ENCODE results near the gene CATSPERB. TPM values are rescaled to one million over a fixed set of nuclear protein-coding genes. Genes with fewer than 3 reads are reported as not detected.
"Not testable (repeated sequence)": the region's sequence is repeated elsewhere in the genome, so short reads cannot be mapped to it uniquely, and the experiment has no call there.

The CATSPERB gene
- total and polyA plus RNA-seq, 10 of the 15 experiments (the other 5 are each of a cell fraction or from before 2014, with no cell fraction given) = not detected

GRCh38 chr14:91545204-91545603, 186.7 kb downstream of the CATSPERB start (continued):
- TF ChIP-seq BHLHE40 (IDR thresholded peaks at IDR 0.05; ENCODE audit: borderline replicate concordance in 1 of 2, low read depth in 2 of 2, low read length in 1 of 2) (no peak), EED (IDR thresholded peaks at IDR 0.05; ENCODE audit: low read depth) (no peak)

- Histone ChIP-seq H3K36me3 (ENCODE audit: control insufficient read depth in 2 of 2, insufficient read depth in 2 of 2, low read length in 1 of 2) (no peaks in the 10 kb centered on the region), H2AFZ (ENCODE audit: control insufficient read depth, low read depth, low read length) (no peak overlapping the region), H3K27me3 (replicated peaks in 1 of 2; ENCODE audit: control insufficient read depth in 2 of 2, insufficient read depth in 2 of 2, low read length in 1 of 2) (no peaks in the 10 kb centered on the region; a peak in 2 of 4 replicates), H3K4me2 (ENCODE audit: control insufficient read depth, insufficient read depth) (no peak overlapping the region), H3K9ac (ENCODE audit: control insufficient read depth, insufficient read depth, low read length) (no peak overlapping the region), H3K27ac (ENCODE audit: control insufficient read depth, insufficient read depth) (no peak overlapping the region), H3K9me3 (replicated peaks; ENCODE audit: control insufficient read depth, insufficient read depth, low read length) (peaks cover 2% of the 10 kb centered on the region; the same call in 1 of the 3 replicates), H3K4me3 (no peak overlapping the region), H3K4me1 (ENCODE audit: control insufficient read depth, insufficient read depth, low read length) (no peaks in the 10 kb centered on the region), H4K20me1 (ENCODE audit: control insufficient read depth, insufficient read depth) (no peaks in the 10 kb centered on the region), H3K79me2 (ENCODE audit: control insufficient read depth, insufficient read depth, low read length) (no peaks in the 10 kb centered on the region)
- POLR2A ChIA-PET = no interaction called here
- 32% methylated on average over 3 of the region's 3 CpGs for WGBS (ENCODE audit: insufficient coverage, insufficient replicate concordance, low lambda C conversion rate, missing lambda C conversion rate)
- no peak for FAIRE-seq
- RAD21 ChIA-PET (ENCODE audit: unreplicated experiment) = no interaction called here
- DNase-seq (ENCODE audit: low read depth, low spot score) = no peak
- ATAC-seq = no peak
- BruUV-seq (replicated peaks) = no TSS peak
- SMC1A ChIA-PET (ENCODE audit: uncharacterized antibody, unreplicated experiment) = interaction anchor here (1.1 kb wide), 1 partner anchor 44 kb away, joined by 3 read pairs; no protein-coding TSS in a partner anchor
- CTCF ChIA-PET = no interaction called here
- TF ChIP-seq PAX5 (IDR thresholded peaks at IDR 0.05; ENCODE audit: borderline replicate concordance, low read depth, low read length) (no peak), ZBTB4 (CRISPR knock-in tag; IDR thresholded peaks at IDR 0.05) (no peak), ASH2L (IDR thresholded peaks at IDR 0.05; ENCODE audit: borderline replicate concordance, low read depth) (no peak), SREBF2 (IDR thresholded peaks at IDR 0.05; ENCODE audit: low read length) (no peak), HDAC6 (IDR thresholded peaks at IDR 0.05; ENCODE audit: unreplicated experiment) (no peak)
- in situ Hi-C loops (cut with MboI) (no loop called here), intact Hi-C loops (cut with micrococcal nuclease; ENCODE audit: unreplicated experiment) (no loop called here)
Observed at GRCh38 chr14:91536327-91536726, 195.6 kb downstream of the CATSPERB start.

- H3K27ac ChIP-seq (ENCODE audit: control insufficient read depth, insufficient read depth); H3K36me3 ChIP-seq (ENCODE audit: control insufficient read depth in 2 of 2, insufficient read depth in 2 of 2, low read length in 1 of 2); H3K27me3 ChIP-seq (replicated peaks in 1 of 2; ENCODE audit: control insufficient read depth in 2 of 2, insufficient read depth in 2 of 2, low read length in 1 of 2); ATAC-seq; FAIRE-seq; H3K79me2 ChIP-seq (ENCODE audit: control insufficient read depth, insufficient read depth, low read length); intact Hi-C loops (cut with micrococcal nuclease; ENCODE audit: unreplicated experiment); SMC1A ChIA-PET (ENCODE audit: uncharacterized antibody, unreplicated experiment); RAD21 ChIA-PET (ENCODE audit: unreplicated experiment); H3K9me3 ChIP-seq (replicated peaks; ENCODE audit: control insufficient read depth, insufficient read depth, low read length); H3K4me2 ChIP-seq (ENCODE audit: control insufficient read depth, insufficient read depth); H3K4me1 ChIP-seq (ENCODE audit: control insufficient read depth, insufficient read depth, low read length); H3K9ac ChIP-seq (ENCODE audit: control insufficient read depth, insufficient read depth, low read length); CTCF ChIA-PET; H4K20me1 ChIP-seq (ENCODE audit: control insufficient read depth, insufficient read depth); DNase-seq (ENCODE audit: low read depth, low spot score); in situ Hi-C loops (cut with MboI); BruUV-seq (replicated peaks); H3K4me3 ChIP-seq; H2AFZ ChIP-seq (ENCODE audit: control insufficient read depth, low read depth, low read length); POLR2A ChIA-PET: not testable (repeated sequence)
- WGBS (ENCODE audit: insufficient coverage, insufficient replicate concordance, low lambda C conversion rate, missing lambda C conversion rate) = 45% methylated on average over 5 of the region's 5 CpGs
Observed at GRCh38 chr14:91534059-91534458, 197.8 kb downstream of the CATSPERB start.

Measured in GM12878 (cell line).